VCaP (cell line): Measurements from ENCODE around the gene DOCK11.

Experiments
- H3K27ac ChIP-seq: fragments of 450-650 bp; 2 replicates; pipeline ENCODE4 v1.5.1; 2017
- TF ChIP-seq, protein P1 (sequence below): fragments of 450-650 bp; conservative IDR thresholded peaks from 2 replicates; pipeline ENCODE4 v1.5.1; 2017; ENCODE audit warnings: mild to moderate bottlenecking, moderate library complexity

DOCK11 gene

DNA sequence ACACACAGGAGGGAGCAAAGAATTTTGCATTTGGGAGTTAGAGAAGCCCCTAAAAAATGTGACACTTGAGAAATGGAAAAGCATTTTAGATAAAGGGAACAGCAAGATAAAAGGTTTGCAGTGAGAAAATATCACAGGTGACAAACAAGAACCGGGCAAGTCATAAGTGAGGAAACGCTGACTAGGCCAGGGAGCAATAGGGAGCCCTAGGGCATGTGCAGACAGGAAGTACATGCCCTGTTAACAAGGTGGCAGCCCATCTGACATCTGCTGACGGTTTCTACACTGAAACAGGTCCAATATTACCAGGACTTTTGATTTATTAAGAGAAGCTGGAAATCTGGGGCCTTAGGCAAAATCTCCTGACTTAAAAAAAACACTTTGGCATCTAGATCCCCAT is 227.8 kb downstream of the DOCK11 start:
- no peak overlapping the region for H3K27ac ChIP-seq
- TF ChIP-seq, protein P1, sequence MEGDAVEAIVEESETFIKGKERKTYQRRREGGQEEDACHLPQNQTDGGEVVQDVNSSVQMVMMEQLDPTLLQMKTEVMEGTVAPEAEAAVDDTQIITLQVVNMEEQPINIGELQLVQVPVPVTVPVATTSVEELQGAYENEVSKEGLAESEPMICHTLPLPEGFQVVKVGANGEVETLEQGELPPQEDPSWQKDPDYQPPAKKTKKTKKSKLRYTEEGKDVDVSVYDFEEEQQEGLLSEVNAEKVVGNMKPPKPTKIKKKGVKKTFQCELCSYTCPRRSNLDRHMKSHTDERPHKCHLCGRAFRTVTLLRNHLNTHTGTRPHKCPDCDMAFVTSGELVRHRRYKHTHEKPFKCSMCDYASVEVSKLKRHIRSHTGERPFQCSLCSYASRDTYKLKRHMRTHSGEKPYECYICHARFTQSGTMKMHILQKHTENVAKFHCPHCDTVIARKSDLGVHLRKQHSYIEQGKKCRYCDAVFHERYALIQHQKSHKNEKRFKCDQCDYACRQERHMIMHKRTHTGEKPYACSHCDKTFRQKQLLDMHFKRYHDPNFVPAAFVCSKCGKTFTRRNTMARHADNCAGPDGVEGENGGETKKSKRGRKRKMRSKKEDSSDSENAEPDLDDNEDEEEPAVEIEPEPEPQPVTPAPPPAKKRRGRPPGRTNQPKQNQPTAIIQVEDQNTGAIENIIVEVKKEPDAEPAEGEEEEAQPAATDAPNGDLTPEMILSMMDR, result no peak

DNA sequence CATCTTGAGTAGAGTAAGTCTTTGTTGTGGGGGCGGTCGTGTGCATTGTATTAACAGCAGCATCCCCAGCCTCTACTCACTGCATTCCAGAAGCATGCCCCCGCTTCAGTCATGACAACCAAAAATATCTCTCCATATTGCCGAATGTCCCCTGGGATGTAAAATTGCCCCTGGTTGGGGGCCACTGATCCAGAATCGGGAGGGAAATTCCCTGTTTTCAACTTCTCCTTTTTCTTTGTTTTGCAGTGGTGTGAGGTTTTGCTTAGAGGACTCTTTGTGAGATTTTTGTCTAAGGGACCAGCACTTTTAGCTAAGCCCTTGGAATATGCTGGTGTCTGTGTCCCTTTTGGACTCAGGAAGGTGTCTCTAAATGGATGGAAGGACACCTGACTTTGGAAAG is 228.8 kb downstream of the DOCK11 start:
- no peak overlapping the region for H3K27ac ChIP-seq
- TF ChIP-seq, protein P1, result no peak

DNA sequence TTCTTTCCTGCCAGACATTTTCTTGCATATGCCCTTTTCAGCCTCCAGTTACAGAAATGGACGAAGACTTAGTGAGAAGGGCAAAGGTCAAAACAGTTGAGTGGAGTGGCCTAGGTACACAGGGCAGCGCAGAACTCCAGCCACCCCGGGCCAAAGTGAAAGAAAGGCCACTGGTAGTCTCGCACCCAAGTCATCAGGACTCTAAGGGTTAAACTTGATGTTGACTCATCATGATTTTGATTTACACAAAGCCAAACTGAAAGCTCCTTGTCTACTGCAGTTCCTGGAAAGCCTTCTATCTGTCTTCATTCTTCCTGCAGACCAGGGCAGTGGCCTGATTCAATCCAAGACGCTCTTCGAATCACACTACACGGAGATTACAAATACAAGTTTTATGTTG is 229.2 kb downstream of the DOCK11 start:
- TF ChIP-seq, protein P1, result no peak

DNA sequence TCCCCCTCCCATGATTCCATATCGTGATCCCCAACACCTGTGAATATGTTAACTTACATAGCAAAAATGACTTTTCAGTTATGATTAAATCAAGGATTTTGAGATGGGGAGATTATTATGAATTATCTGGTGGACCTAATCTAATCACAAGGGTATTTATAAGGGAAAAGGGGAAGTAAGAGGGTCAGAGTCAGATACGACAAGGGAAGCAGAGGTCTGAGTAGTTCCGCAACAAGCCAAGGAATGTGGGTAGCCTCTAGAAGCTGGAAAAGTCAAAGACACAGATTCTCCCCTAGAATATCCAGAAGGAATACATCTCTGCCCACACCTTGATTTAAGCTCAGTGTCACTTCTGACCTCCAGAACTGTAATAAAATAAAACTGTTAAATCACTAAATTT is 230.8 kb downstream of the DOCK11 start:
- H3K27ac ChIP-seq, result peak overlapping the region; percentile 49

More for the DNA sequence above, 229.2 kb downstream of the DOCK11 start:
- no peak overlapping the region for H3K27ac ChIP-seq

DNA sequence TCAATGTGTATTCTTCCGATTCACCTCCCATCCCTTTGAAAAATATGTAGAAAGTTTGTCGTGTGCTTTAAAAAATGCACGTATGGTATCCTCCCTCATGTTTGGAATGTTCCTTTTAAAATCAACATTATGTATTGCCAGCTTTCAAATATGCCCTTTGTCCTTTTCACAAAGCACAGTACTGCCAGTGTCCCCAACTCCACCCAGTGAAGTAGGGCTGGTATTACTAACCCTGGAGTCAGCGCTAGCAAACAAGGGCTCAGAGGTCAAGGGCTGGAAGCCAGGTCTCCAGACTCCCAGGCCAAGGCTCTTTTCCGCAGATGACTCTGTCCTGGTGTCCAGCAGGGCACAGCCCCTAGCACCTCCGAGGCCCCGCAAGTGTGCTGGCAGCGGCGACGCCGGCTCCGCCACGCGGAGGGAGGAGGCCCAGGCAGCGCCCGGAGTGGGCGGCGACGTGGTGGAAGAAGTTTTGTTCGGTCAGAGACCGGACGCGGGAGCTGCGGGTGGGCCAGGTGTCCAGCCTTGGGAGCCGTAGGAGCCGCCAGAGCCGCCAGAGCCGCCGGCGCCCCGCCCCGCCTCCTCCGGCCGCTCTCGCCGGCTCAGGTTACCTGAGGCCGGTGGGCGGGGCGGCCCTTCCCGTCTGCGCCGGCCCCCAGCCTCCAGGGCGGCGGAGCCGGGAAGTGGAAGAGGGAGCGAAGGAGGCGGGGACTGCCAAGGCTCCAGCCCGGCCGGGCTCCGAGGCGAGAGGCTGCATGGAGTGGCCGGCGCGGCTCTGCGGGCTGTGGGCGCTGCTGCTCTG is 231.5 kb downstream of the DOCK11 start, which contains the start of gene IL13RA1:
IL13RA1 (plus strand) TSS at position 720 of the 799 bp plus-strand sequence; CDS start at position 753, 33 bp downstream.
- peak within 1 kb of the TSS; percentile 49 for H3K27ac ChIP-seq
- TF ChIP-seq, protein P1, result no peak

More for the DNA sequence above, 230.8 kb downstream of the DOCK11 start:
- TF ChIP-seq, protein P1, result no peak

DNA sequence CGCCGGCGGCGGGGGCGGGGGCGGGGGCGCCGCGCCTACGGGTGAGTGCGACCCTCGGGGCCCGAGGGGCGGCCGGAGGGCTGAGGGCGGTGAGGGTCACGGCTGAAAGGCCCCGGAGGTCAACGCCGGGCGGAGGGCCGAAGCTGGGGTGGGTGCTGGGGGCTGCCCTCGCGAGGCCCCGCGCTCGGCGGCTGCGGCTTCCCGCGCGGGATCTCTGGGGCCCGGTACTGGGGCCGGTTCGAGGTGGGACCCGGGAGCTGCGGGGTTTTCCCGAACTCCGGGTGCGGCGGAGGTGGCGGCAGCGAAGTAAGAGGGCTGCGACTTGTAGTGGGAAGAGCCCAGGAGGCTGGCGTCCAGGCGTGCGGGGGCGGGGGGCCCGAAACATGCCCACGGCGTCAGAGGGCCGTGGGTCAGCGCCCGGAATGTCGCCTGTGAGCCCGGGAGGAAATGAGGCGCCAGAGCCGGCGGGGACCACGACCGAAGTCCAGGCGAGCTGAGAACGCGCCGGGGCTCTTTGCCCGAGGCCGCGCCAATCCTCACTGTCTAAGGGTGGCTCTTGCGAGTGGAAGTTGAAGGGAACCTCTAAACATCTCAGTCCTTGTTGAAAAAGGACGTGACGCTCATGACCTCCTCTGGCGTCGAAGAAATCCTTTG is 232.2 kb downstream of the DOCK11 start:
- TF ChIP-seq, protein P1, result no peak
- H3K27ac ChIP-seq, result peak overlapping the region; percentile 49

DNA sequence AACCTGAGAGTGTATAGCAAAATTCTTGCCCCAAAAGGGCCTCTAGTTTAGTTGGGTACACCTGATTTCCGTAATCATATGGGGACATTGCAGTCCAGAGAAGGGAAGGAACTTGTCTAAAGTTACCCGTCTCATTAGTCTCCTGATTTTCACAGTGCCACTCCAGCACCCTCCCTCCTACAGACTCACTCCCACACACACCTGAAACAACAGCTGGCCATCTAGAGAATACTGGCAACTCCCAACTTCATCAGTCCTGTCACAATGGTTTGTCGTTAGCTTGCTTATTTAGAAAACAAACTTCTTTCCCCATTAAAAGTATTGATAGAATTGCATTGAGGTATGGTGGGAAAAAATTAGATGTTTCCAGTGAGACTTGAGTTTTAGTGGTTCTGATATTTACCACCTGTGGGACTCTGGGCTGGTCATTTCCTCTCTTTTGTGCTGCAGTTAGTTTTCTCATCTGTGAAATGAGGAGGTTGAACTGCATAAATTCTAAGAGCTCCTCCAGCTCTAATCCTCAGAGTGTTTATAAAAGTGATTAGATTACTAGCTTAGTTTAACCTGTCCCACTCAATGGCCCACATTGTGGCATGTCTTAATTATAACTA is 233.5 kb downstream of the DOCK11 start:
- H3K27ac ChIP-seq, result no peak overlapping the region
- TF ChIP-seq, protein P1, result no peak
